ENCODE data around the gene ARHGAP15. TPM values are rescaled to one million over a fixed set of nuclear protein-coding genes. Genes with fewer than 3 reads are reported as not detected.

The ARHGAP15 gene
- total RNA-seq, 2 experiments from 2014 or later: 141 TPM

DNA sequence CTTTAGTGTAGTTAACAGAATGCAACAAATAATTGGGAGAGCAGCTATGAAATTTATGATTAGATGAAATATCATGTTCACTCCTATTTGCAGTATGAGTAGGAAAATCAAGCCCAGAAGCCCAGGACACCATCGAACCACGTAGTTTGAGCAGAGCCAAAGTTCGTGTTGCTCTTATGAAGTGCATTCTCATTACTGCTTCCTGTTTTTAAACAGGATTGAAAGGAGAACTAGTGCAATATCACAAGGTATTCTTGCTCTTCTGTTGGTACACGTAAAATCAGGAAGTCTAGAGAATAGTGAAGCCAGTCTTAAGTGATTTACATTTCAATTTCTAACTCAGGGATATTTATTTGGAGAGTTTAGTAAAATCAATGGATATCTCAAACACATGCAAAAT lies 21.1 kb downstream of the ARHGAP15 start:
- no peak for DNase-seq
- ATAC-seq (ENCODE audit: low read depth): no peak
- no peaks in the 10 kb centered on the region for H3K9me3 Mint-ChIP-seq
- peak overlapping the region; percentile 74 for H3K27ac Mint-ChIP-seq
- H3K4me1 Mint-ChIP-seq: peaks cover 66% of the 10 kb centered on the region
- POLR2A ChIA-PET: no interaction called here
- peak overlapping the region; percentile 45 for H3K4me3 Mint-ChIP-seq
- H3K27me3 Mint-ChIP-seq: no peaks in the 10 kb centered on the region
- peaks cover 39% of the 10 kb centered on the region for H3K36me3 Mint-ChIP-seq

DNA sequence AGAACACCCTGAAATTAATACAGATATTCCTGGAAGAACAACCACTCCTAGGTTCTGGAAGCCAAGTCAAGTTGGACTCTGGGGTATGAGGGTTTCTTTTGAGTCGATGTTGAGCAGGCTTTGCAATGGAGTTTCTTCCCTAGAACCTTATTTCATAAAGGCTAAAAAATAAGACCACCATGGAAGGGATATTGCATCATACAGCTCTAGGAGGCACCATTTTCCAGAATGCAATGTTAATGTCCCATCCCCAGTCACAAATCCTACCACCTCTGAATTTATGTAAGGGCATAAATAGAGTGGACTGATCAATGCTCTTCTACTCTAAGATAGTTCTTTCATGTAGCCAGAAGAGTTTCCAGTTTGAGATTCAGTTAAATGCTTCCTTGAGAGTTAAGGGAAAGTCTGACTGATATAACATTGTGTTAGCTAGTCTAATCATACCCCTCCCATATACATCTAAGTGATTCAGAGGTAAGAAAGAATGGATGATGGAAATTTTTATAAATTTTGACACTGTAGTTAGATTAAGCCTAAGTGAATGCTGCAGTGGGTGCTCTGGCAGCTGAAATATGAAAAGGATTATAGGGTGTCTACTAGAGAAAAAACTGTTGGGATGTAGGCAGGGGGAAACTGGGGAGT lies 22.0 kb downstream of the ARHGAP15 start:
- ATAC-seq (ENCODE audit: low read depth): no peak
- no peak for DNase-seq
- peak overlapping the region; percentile 47 for H3K27ac Mint-ChIP-seq
- POLR2A ChIA-PET: no interaction called here
- peaks cover 63% of the 10 kb centered on the region for H3K4me1 Mint-ChIP-seq
- no peaks in the 10 kb centered on the region for H3K27me3 Mint-ChIP-seq
- no peaks in the 10 kb centered on the region for H3K9me3 Mint-ChIP-seq
- H3K36me3 Mint-ChIP-seq: peaks cover 44% of the 10 kb centered on the region
- peak overlapping the region; percentile 11 for H3K4me3 Mint-ChIP-seq

DNA sequence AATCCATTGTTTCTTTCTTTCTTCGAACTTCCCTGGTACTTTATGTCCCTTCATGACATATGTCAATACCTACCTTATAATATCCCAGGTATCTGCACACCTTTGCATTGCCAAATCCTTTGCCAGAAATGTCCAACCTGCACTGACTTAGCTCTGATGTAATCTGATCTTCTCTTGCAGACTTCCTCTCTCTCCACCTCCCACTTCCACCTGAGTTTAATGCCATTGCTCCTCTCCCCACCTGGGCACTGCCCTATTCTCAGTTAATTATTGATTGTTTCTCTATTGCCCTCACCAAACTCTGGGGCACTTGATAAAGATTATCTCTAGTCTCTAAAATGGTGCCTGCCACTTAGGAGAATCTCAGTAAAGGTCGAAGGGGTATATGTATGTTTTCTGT lies 23.0 kb downstream of the ARHGAP15 start:
- POLR2A ChIA-PET: no interaction called here
- Mint-ChIP-seq H3K4me3 (peak overlapping the region; percentile 36), H3K27ac (peak overlapping the region; percentile 67), H3K9me3 (no peaks in the 10 kb centered on the region), H3K36me3 (peaks cover 45% of the 10 kb centered on the region), H3K27me3 (no peaks in the 10 kb centered on the region), H3K4me1 (peaks cover 57% of the 10 kb centered on the region)
- ATAC-seq (ENCODE audit: low read depth) (no peak), DNase-seq (no peak)

- H3K9me3 Mint-ChIP-seq: no peaks in the 10 kb centered on the region
- H3K27ac Mint-ChIP-seq: peak overlapping the region; percentile 67
- no peaks in the 10 kb centered on the region for H3K27me3 Mint-ChIP-seq
- POLR2A ChIA-PET: no interaction called here
- DNase-seq (no peak), ATAC-seq (ENCODE audit: low read depth) (no peak)
- peak overlapping the region; percentile 36 for H3K4me3 Mint-ChIP-seq
- H3K4me1 Mint-ChIP-seq: peaks cover 56% of the 10 kb centered on the region
- H3K36me3 Mint-ChIP-seq: peaks cover 45% of the 10 kb centered on the region
Observed at GRCh38 chr2:143152637-143153036, 23.4 kb downstream of the ARHGAP15 start.

DNA sequence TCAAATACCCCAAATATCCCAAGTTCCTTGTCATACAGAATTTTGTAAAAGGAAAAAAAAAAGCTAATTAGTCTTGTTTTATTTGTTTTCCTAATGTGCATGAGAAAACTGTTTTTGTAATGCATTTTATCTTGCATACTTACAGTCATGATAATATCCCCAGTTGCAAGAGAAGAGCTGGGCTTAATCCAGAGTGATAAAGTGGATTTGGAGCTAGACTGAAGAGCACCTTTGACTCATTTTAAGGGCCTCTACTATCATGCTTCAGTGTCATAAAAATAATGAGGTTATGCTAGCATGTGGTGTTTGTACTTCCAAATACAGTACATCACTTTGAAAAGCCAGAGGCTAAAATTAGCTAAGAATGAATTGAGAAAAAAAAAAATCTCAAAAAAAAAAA lies 26.4 kb downstream of the ARHGAP15 start:
- peaks cover 42% of the 10 kb centered on the region for H3K36me3 Mint-ChIP-seq
- ATAC-seq (ENCODE audit: low read depth) (no peak), DNase-seq (no peak)
- POLR2A ChIA-PET: no interaction called here
- H3K4me1 Mint-ChIP-seq: peaks cover 56% of the 10 kb centered on the region
- no peaks in the 10 kb centered on the region for H3K9me3 Mint-ChIP-seq
- no peak overlapping the region for H3K27ac Mint-ChIP-seq
- H3K4me3 Mint-ChIP-seq: no peak overlapping the region
- no peaks in the 10 kb centered on the region for H3K27me3 Mint-ChIP-seq

DNA sequence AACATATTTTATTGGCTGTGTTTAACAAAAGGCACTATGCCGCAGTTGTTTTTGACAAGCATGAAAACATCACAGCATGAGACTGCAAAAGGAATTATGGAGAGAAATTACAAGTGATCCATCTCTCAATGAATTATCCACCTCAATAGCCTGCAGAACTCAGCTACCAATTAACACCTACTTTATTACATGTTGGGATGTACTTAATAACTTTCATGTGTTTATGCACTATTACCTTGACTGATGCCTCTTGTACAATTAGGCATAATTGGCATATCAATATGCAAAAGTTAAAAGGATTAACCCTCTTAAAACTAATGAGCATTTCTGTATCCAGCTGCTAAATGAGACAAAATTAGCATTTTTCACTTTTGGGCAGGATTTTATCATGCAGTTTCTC lies 27.8 kb downstream of the ARHGAP15 start:
- peaks cover 58% of the 10 kb centered on the region for H3K4me1 Mint-ChIP-seq
- no peak overlapping the region for H3K4me3 Mint-ChIP-seq
- H3K27me3 Mint-ChIP-seq: no peaks in the 10 kb centered on the region
- no peaks in the 10 kb centered on the region for H3K9me3 Mint-ChIP-seq
- no peak for DNase-seq
- no peak for ATAC-seq (ENCODE audit: low read depth)
- no peak overlapping the region for H3K27ac Mint-ChIP-seq
- POLR2A ChIA-PET: interaction anchor here (1.0 kb wide), 1 partner anchor 108 kb away, joined by 3 read pairs; no protein-coding TSS in a partner anchor
- H3K36me3 Mint-ChIP-seq: peaks cover 42% of the 10 kb centered on the region

DNA sequence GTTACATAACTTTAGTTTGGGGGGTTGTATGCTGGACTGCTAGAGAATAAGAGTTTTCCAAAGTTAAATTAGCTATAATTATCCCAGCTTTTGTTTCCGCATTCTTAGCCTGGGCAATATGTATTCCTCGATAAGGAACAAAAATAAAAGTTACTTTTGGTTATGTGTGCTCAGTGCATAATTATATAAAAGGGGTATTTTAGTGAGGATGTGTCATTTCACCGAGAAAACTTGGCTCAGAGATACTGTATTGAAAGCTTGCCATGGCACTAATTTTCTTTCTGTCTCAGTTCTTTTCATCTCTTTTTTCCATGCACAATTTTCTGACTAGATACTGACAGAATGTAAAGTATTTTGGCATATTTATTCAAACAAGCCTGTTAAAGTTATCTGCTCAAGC lies 28.2 kb downstream of the ARHGAP15 start:
- Mint-ChIP-seq H3K4me1 (peaks cover 57% of the 10 kb centered on the region), H3K27me3 (no peaks in the 10 kb centered on the region), H3K27ac (peak overlapping the region; percentile 44), H3K9me3 (no peaks in the 10 kb centered on the region), H3K4me3 (no peak overlapping the region), H3K36me3 (peaks cover 40% of the 10 kb centered on the region)
- no peak for DNase-seq
- POLR2A ChIA-PET: interaction anchor here (1.0 to 1.5 kb wide), 2 partner anchors 29 to 107 kb away, joined by 3 to 4 read pairs; no protein-coding TSS in a partner anchor
- ATAC-seq (ENCODE audit: low read depth): no peak

DNA sequence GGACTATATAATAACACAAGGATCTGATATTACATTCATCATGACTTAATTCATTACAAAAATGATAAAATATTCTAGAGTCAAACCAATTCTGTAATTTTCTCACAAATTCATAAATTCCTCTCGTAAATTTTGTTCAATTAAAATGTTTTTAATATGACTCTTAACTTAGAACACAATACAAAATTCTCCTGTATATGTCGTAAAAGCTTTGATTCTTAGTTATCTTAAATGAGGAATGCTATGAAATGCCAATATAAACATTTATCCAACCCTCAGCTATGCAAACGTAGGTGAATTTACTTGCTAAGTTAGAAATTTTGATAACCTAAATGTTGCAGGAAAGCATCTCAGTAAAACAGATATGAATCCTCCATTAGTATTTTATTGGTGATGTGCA lies 28.9 kb downstream of the ARHGAP15 start:
- POLR2A ChIA-PET: interaction anchor here (1.5 kb wide), 1 partner anchor 30 kb away, joined by 4 read pairs; no protein-coding TSS in a partner anchor
- Mint-ChIP-seq H3K36me3 (peaks cover 39% of the 10 kb centered on the region), H3K27me3 (no peaks in the 10 kb centered on the region), H3K9me3 (no peaks in the 10 kb centered on the region), H3K4me3 (no peak overlapping the region), H3K4me1 (peaks cover 56% of the 10 kb centered on the region), H3K27ac (no peak overlapping the region)
- no peak for ATAC-seq (ENCODE audit: low read depth)
- no peak for DNase-seq

- POLR2A ChIA-PET: interaction anchor here (1.5 kb wide), 1 partner anchor 31 kb away, joined by 4 read pairs; no protein-coding TSS in a partner anchor
- Mint-ChIP-seq H3K4me3 (peak overlapping the region; percentile 40), H3K36me3 (peaks cover 43% of the 10 kb centered on the region), H3K27me3 (no peaks in the 10 kb centered on the region), H3K27ac (no peak overlapping the region), H3K9me3 (no peaks in the 10 kb centered on the region), H3K4me1 (peaks cover 57% of the 10 kb centered on the region)
- ATAC-seq (ENCODE audit: low read depth) (no peak), DNase-seq (no peak)
Observed at GRCh38 chr2:143158551-143159485, 29.6 kb downstream of the ARHGAP15 start.

- Mint-ChIP-seq H3K9me3 (no peaks in the 10 kb centered on the region), H3K27ac (no peak overlapping the region), H3K36me3 (peaks cover 42% of the 10 kb centered on the region), H3K4me1 (peaks cover 57% of the 10 kb centered on the region), H3K27me3 (no peaks in the 10 kb centered on the region), H3K4me3 (no peak overlapping the region)
- POLR2A ChIA-PET: no interaction called here
- no peak for DNase-seq
- no peak for ATAC-seq (ENCODE audit: low read depth)
Observed at GRCh38 chr2:143159486-143159840, 30.2 kb downstream of the ARHGAP15 start.

DNA sequence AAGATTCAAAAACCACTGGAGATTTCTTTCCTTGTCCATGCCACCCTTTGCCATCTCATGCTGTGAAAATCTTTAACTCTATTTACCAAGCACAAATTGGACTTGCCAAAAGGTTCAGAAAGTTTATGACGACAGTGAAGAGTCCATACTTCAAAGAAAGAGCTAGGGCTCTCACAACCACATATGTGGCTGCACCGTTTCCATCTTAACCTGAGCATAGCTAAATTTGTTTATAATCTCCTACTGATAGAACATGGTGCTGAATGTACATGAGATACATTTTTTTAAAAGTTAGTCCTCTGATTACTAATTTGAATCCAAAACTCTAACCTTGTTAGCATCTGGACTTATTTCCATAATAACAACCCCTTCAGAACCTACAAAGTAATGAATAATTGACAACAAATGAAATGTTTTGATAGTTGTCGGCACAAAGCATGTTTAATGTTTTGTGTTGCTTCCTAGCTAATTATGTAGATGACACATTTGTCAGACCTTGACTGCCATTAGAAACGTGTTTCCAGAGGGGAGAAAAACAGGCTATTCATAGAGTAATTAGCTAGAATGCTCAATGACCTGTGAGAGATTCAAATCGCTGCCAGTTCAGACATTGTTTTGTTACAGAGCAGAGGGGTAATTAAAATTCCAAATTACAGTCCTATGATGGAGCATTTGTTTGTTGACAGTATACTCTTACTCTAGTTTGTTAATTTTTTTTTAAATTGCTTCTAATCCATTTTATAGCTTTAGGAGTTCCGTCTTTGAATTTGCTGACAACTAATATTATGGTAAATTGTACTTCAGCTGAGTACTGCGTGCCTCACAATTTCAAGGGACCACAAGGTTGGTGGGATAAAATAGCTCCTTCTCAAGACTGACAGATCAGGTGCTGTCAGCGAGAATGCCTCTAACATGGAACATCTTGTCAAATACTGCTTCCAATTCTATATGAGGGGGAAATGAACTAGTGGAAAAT lies 31.8 kb downstream of the ARHGAP15 start:
- peak overlapping the region; percentile 60 for H3K27ac Mint-ChIP-seq
- H3K4me1 Mint-ChIP-seq: peaks cover 59% of the 10 kb centered on the region
- peak overlapping the region; percentile 51 for H3K4me3 Mint-ChIP-seq
- ATAC-seq (ENCODE audit: low read depth): peak; percentile 46
- H3K9me3 Mint-ChIP-seq: no peaks in the 10 kb centered on the region
- no peaks in the 10 kb centered on the region for H3K27me3 Mint-ChIP-seq
- H3K36me3 Mint-ChIP-seq: peaks cover 40% of the 10 kb centered on the region
- DNase-seq: no peak
- POLR2A ChIA-PET: interaction anchor here (0.5 to 1.2 kb wide), 2 partner anchors 35 to 44 kb away, joined by 3 to 4 read pairs; no protein-coding TSS in a partner anchor

DNA sequence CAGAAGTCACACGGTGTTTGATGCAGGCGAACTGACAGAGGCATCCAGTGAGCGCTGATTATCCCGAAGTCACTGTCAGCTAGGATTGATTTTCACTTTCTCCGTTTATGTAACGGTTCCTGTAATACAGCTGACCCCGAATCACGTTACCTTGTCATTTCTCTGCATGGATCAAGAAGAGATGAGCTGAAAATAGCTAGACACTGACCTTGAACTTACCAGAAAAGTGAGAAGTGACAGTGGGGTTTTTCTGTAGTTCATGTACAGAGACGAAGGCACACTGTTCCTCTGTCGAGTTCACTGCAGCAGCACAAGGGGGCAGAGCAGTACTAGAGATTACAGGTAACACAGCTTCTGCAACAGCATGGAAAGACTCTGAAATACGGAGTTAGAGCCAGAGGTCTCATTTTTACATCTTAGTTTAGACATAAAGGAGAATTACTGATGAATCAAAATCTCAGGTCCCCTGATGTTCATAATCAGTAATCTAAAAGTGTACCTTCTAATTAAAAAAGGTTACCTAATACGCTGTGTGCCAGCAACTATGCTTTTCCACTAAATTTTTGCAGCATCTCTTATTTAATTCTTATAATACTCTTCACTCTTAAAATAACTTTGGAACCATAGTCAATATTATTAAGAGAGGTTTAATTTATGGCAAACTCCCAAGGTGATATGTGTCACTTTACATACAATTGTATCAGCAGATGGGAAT lies 33.1 kb downstream of the ARHGAP15 start:
- DNase-seq (no peak), ATAC-seq (ENCODE audit: low read depth) (peak; percentile 94)
- Mint-ChIP-seq H3K4me3 (no peak overlapping the region), H3K36me3 (peaks cover 44% of the 10 kb centered on the region), H3K9me3 (no peaks in the 10 kb centered on the region), H3K27ac (no peak overlapping the region), H3K4me1 (peaks cover 59% of the 10 kb centered on the region), H3K27me3 (no peaks in the 10 kb centered on the region)
- POLR2A ChIA-PET: no interaction called here
